ENCODE results near the gene TXNDC2. TPM values are rescaled to one million over a fixed set of nuclear protein-coding genes. Genes with fewer than 3 reads are reported as not detected.

TXNDC2 gene
- total and polyA plus RNA-seq, 9 of the 15 experiments (the other 6 are each of a cell fraction or from before 2014, with no cell fraction given), result 1.2 to 4.9 (median 2.3) TPM

DNA sequence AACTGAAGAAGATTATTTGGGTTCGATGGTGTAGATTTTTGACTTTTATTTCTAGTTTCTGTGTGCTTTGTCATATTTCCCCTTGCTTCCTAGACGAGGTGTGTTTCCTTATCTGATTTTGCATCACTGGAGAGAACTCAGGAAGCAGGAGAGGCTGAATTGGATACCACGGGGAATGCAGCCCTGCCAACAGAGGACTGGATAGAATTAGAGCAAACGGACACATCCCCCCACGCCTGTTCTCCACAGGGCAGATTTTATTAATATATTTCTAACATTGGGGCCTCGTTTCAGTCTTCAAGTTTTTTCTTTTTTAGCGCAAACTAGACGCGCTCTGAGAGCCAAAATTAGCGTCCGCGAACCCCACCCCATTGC, 27.4 kb downstream of the TXNDC2 start (continued):
- no peak for TF ChIP-seq SMARCC2 (IDR thresholded peaks at IDR 0.05; ENCODE audit: low read depth)
- TF ChIP-seq CREBBP (IDR thresholded peaks at IDR 0.05; ENCODE audit: low read depth, low read length), result no peak
- TF ChIP-seq, protein P1, sequence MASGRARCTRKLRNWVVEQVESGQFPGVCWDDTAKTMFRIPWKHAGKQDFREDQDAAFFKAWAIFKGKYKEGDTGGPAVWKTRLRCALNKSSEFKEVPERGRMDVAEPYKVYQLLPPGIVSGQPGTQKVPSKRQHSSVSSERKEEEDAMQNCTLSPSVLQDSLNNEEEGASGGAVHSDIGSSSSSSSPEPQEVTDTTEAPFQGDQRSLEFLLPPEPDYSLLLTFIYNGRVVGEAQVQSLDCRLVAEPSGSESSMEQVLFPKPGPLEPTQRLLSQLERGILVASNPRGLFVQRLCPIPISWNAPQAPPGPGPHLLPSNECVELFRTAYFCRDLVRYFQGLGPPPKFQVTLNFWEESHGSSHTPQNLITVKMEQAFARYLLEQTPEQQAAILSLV (tag; IDR thresholded peaks at IDR 0.05), result no peak
- TF ChIP-seq CTBP1 (IDR thresholded peaks at IDR 0.05; ENCODE audit: borderline replicate concordance), result no peak
- TF ChIP-seq MTA1 (IDR thresholded peaks at IDR 0.05; ENCODE audit: borderline replicate concordance), result peak; percentile 70; the same call in 1 of the 2 replicates
- TF ChIP-seq BDP1 (IDR thresholded peaks at IDR 0.05; ENCODE audit: insufficient read depth, insufficient read length), result no peak
- TF ChIP-seq FOXJ2 (tag; IDR thresholded peaks at IDR 0.05), result peak; percentile 53; the same call in 1 of the 2 replicates
- TF ChIP-seq SRSF3 (IDR thresholded peaks at IDR 0.05; ENCODE audit: insufficient read depth, low read length), result no peak
- no peak for TF ChIP-seq ETV6 (IDR thresholded peaks at IDR 0.05; ENCODE audit: borderline replicate concordance in 1 of 2, low read depth in 2 of 2, low read length in 1 of 2)
- TF ChIP-seq ETV6 (CRISPR knock-in tag; IDR thresholded peaks at IDR 0.05; ENCODE audit: borderline replicate concordance), result no peak
- TF ChIP-seq BCOR (IDR thresholded peaks at IDR 0.05), result 0 out of 2 replicates have a peak, but pooled peaks have one; percentile 27
- TF ChIP-seq, protein P2, sequence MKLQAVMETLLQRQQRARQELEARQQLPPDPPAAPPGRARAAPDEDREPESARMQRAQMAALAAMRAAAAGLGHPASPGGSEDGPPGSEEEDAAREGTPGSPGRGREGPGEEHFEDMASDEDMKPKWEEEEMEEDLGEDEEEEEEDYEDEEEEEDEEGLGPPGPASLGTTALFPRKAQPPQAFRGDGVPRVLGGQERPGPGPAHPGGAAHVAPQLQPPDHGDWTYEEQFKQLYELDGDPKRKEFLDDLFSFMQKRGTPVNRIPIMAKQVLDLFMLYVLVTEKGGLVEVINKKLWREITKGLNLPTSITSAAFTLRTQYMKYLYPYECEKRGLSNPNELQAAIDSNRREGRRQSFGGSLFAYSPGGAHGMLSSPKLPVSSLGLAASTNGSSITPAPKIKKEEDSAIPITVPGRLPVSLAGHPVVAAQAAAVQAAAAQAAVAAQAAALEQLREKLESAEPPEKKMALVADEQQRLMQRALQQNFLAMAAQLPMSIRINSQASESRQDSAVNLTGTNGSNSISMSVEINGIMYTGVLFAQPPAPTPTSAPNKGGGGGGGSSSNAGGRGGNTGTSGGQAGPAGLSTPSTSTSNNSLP (IDR thresholded peaks at IDR 0.05; ENCODE audit: borderline replicate concordance, low read depth, low read length), result no peak
- TF ChIP-seq, protein P3, sequence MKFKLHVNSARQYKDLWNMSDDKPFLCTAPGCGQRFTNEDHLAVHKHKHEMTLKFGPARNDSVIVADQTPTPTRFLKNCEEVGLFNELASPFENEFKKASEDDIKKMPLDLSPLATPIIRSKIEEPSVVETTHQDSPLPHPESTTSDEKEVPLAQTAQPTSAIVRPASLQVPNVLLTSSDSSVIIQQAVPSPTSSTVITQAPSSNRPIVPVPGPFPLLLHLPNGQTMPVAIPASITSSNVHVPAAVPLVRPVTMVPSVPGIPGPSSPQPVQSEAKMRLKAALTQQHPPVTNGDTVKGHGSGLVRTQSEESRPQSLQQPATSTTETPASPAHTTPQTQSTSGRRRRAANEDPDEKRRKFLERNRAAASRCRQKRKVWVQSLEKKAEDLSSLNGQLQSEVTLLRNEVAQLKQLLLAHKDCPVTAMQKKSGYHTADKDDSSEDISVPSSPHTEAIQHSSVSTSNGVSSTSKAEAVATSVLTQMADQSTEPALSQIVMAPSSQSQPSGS (CRISPR knock-in tag; IDR thresholded peaks at IDR 0.05), result no peak
- no peak for TF ChIP-seq ZNF165 (CRISPR knock-in tag; IDR thresholded peaks at IDR 0.05; ENCODE audit: borderline replicate concordance)
- no peak for TF ChIP-seq BMI1 (IDR thresholded peaks at IDR 0.05; ENCODE audit: low read length)
- no peak for TF ChIP-seq ZFX (CRISPR knock-in tag; IDR thresholded peaks at IDR 0.05)
- no peak for TF ChIP-seq ZNF239 (CRISPR knock-in tag; IDR thresholded peaks at IDR 0.05)
- no peak for TF ChIP-seq NFIX (CRISPR knock-in tag; IDR thresholded peaks at IDR 0.05; ENCODE audit: low read depth)
- peak; percentile 56; the same call in 1 of the 2 replicates for TF ChIP-seq NFATC3 (IDR thresholded peaks at IDR 0.05)
- TF ChIP-seq ZKSCAN3 (CRISPR knock-in tag; IDR thresholded peaks at IDR 0.05), result no peak
- no peak for TF ChIP-seq ZNF644 (tag; IDR thresholded peaks at IDR 0.05; ENCODE audit: low read depth)
- TF ChIP-seq OTX1 (CRISPR knock-in tag; IDR thresholded peaks at IDR 0.05), result no peak
- TF ChIP-seq, protein P4, sequence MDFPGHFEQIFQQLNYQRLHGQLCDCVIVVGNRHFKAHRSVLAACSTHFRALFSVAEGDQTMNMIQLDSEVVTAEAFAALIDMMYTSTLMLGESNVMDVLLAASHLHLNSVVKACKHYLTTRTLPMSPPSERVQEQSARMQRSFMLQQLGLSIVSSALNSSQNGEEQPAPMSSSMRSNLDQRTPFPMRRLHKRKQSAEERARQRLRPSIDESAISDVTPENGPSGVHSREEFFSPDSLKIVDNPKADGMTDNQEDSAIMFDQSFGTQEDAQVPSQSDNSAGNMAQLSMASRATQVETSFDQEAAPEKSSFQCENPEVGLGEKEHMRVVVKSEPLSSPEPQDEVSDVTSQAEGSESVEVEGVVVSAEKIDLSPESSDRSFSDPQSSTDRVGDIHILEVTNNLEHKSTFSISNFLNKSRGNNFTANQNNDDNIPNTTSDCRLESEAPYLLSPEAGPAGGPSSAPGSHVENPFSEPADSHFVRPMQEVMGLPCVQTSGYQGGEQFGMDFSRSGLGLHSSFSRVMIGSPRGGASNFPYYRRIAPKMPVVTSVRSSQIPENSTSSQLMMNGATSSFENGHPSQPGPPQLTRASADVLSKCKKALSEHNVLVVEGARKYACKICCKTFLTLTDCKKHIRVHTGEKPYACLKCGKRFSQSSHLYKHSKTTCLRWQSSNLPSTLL (IDR thresholded peaks at IDR 0.05), result no peak
- TF ChIP-seq STAG1 (CRISPR knock-in tag; IDR thresholded peaks at IDR 0.05; ENCODE audit: borderline replicate concordance), result no peak
- no peak for TF ChIP-seq ZNF766 (CRISPR knock-in tag; conservative IDR thresholded peaks at IDR 0.05)
- TF ChIP-seq PPARD (CRISPR knock-in tag; IDR thresholded peaks at IDR 0.05), result no peak

Measured in K562 (cell line).